Choroid plexus epithelial cell (primary cell): ENCODE measurements around the gene ATXN7.

Source experiments
- DNase-seq: peaks from one replicate; pipeline ENCODE4 v3.0.0-alpha.2; 2010; ENCODE audit warnings: low read depth
- H3K4me3 ChIP-seq: 2 replicates; pipeline ENCODE4 v1.5.1; 2011; ENCODE audit warnings: low read depth, mild to moderate bottlenecking, control low read depth, low read length, moderate library complexity
- TF ChIP-seq, protein P1 (sequence below): conservative IDR thresholded peaks from 2 replicates; pipeline ENCODE4 v1.5.1; 2011; ENCODE audit warnings: low read depth, mild to moderate bottlenecking, control low read depth, inconsistent platforms, low read length, moderate library complexity

ATXN7 gene

DNA sequence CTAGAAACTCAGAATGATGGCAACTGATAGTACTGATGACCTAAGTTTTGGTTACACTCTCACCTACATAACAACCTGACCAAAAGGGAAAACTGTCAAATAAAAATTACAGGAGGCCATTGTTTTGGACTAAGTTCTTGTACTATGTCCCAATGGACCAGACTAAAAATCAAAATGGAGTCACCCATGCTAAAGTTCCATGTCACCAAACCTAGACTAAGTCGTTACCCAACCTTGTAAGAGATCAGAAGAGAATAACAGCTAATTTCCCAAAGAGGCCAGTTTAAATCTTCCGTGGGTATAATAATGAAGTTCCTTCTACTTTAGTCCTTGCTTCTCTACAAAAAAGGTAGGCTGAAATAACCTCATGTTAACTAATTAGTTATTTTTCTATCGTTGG lies 12.4 kb upstream of the ATXN7 start:
- no peak overlapping the region for H3K4me3 ChIP-seq
- TF ChIP-seq, protein P1, sequence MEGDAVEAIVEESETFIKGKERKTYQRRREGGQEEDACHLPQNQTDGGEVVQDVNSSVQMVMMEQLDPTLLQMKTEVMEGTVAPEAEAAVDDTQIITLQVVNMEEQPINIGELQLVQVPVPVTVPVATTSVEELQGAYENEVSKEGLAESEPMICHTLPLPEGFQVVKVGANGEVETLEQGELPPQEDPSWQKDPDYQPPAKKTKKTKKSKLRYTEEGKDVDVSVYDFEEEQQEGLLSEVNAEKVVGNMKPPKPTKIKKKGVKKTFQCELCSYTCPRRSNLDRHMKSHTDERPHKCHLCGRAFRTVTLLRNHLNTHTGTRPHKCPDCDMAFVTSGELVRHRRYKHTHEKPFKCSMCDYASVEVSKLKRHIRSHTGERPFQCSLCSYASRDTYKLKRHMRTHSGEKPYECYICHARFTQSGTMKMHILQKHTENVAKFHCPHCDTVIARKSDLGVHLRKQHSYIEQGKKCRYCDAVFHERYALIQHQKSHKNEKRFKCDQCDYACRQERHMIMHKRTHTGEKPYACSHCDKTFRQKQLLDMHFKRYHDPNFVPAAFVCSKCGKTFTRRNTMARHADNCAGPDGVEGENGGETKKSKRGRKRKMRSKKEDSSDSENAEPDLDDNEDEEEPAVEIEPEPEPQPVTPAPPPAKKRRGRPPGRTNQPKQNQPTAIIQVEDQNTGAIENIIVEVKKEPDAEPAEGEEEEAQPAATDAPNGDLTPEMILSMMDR: no peak
- no peak for DNase-seq

DNA sequence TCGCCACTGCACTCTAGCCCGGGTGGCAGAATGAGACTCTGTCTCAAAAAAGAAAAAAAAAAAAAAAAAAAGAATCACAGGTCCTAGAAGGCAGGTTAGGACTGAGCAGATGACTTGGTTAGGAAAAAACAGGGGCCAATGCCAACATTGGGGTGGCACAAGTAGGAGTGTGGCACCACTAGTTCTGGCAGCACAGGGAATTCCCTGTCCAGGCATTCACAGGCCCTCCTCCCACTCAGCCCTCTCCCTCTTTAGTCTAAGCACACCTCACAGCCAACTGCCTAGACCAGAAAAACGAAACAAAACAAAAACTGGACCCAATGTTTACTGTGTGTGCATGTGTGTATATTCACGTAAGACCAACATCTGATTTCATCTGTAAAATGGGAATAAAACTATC lies 10.6 kb upstream of the ATXN7 start:
- TF ChIP-seq, protein P1: no peak
- no peak for DNase-seq

DNA sequence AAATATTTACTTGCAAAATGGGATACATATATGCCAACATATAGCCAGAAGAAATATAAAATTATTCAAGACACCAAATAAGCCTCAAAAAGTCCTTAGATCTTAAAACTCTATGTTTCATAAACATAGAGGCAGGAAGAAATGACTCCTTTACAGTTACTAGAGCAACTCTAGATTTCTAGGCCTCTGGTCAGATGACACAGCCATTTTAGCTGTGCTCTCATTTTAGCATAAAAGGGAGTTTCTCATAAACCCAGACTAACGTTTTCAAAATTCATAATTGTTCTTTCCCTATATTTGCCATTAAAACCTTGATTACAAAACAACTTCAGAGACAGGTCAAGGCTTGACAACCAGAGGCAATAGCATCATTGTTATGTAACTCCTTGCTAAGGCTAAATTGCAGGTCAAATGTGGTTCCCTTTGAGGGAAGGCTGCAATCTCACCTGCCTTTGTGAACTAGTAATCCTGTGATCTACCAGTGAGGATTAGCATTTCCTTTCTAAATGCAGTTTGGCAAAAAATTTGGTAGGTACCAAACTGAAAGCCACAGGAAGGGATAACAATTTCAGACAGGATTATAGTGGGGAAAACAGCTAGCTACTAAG lies 8.2 kb upstream of the ATXN7 start:
- TF ChIP-seq, protein P1: no peak
- no peak overlapping the region for H3K4me3 ChIP-seq

More for the DNA sequence above, 10.6 kb upstream of the ATXN7 start:
- no peak overlapping the region for H3K4me3 ChIP-seq

DNA sequence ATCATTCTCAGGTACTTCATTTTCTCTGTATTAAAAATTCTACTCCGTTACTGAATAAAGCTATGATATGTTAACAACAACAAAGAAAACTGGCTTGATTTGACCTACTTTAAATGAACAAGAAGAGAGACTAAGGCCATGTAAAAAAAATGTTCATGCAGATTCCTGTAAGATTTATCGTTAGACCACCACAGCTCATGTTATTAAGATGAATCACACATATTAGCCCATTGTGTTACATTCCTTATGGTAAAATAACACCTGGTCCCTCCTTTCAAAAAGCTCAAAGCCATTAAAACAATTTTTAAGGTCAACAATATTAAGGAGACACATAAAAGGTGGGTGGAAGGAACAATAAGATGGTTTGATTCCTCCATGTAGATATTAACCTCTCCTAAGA lies 6.4 kb upstream of the ATXN7 start:
- TF ChIP-seq, protein P1: no peak
- H3K4me3 ChIP-seq: no peak overlapping the region
- DNase-seq: peak; percentile 63

More for the DNA sequence above, 8.2 kb upstream of the ATXN7 start:
- DNase-seq: peak; percentile 11

DNA sequence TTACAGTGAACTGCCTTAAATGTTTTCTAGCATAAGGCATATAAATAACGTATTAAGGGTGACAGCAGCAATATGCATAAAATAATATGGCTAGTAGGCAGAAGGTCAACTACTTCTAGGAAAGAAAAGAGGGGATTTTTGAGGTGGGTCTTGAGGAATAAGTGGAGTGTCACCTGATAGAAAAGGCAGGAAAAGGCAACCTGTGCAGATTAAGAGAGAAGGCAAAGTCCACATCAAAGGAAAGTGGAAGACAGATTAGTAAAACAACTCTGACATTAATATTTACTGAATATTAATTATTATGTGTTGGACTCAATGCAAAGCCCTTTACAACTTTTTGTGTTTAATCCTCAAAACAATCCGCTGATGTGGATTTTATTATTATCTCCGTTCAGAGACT lies 2.9 kb upstream of the ATXN7 start:
- DNase-seq: no peak
- TF ChIP-seq, protein P1: no peak
- no peak overlapping the region for H3K4me3 ChIP-seq

DNA sequence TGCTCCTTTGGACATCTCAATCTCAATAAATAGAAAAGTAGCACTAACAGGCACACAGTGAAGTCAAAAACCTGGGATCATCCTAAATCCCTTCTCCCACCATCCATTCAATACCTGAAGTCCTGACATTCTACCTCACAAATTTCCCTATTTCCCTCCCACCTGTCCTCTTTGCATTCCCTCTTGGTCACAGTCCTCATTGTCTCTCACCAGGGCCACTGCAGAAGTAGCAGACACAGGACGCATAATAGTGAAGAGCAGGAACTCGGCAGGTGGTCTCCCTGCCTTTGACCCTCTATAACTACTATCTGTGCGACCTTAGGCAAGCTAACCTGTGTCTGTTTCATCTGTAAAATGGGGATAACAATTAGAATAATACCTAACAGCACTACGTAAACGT lies 2.4 kb upstream of the ATXN7 start:
- no peak for DNase-seq
- TF ChIP-seq, protein P1: no peak
- H3K4me3 ChIP-seq: no peak overlapping the region

DNA sequence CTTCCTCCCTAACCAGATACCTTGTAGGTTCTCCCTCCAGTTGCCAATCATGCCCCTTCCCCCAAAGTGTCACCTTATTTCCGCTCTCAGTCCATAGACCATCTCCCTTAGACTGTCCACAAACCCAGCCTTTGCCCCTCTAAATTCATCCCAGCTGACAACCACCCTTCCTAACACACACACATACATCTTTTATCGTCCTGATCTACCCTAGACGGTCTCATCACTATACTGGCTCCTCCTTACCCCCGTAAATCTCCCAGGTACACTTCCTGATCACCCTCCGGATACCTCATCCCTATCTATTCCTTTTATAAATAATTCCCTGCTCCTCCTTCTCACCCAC lies 890 bp upstream of the ATXN7 start:
- no peak for DNase-seq
- TF ChIP-seq, protein P1: no peak

More for the DNA sequence above, 890 bp upstream of the ATXN7 start:
- peak overlapping the region; percentile 89 for H3K4me3 ChIP-seq
